ENCODE results near the gene WDFY3.

- TF ChIP-seq CTCF (IDR thresholded peaks at IDR 0.05) (no peak), POLR2A (IDR thresholded peaks at IDR 0.05) (no peak), EP300 (IDR thresholded peaks at IDR 0.05) (no peak), POLR2AphosphoS5 (IDR thresholded peaks at IDR 0.05) (no peak)
Measured at GRCh38 chr4:84626673-84627072, 339.8 kb downstream of the WDFY3 start.

Data from stomach (tissue), 4 donors.